ENCODE data around the gene SMC1B. TPM values are rescaled to one million over a fixed set of nuclear protein-coding genes. Genes with fewer than 3 reads are reported as not detected.
"Not testable (repeated sequence)": the region's sequence is repeated elsewhere in the genome, so short reads cannot be mapped to it uniquely, and the experiment has no call there.

SMC1B gene
- total RNA-seq, 1 donor from 2014 or later, result under 0.01 TPM

DNA sequence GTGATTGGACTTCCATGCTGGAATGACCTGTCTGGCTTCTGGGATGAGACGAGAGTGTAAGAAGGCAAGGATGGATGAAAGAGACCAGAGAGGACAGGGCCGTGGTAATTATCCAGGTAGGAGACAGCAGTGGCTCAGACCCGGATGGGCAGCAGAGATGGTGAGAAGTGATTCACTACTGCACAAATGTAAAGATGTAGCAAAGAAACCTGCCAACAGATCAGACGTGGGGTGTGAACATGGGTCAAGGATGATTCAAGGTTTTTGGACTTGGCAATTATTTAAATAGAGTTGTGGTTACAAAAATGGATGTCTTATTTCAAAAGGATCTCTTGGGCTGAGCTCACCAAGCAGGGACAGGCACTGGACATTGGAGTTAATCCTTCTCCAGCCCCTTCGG, 32.8 kb upstream of the SMC1B start:
- DNase-seq (ENCODE audit: low read depth, low spot score), result no peak

GRCh38 chr22:45445031-45445710, 31.8 kb upstream of the SMC1B start:
- no peak for DNase-seq (ENCODE audit: low read depth, low spot score)

GRCh38 chr22:45444168-45444567, 30.8 kb upstream of the SMC1B start:
- no peak for DNase-seq (ENCODE audit: low read depth, low spot score)

- no peak for DNase-seq (ENCODE audit: low read depth, low spot score)
These were observed 28.7 kb upstream of the SMC1B start for GRCh38 chr22:45442116-45442515.

DNA sequence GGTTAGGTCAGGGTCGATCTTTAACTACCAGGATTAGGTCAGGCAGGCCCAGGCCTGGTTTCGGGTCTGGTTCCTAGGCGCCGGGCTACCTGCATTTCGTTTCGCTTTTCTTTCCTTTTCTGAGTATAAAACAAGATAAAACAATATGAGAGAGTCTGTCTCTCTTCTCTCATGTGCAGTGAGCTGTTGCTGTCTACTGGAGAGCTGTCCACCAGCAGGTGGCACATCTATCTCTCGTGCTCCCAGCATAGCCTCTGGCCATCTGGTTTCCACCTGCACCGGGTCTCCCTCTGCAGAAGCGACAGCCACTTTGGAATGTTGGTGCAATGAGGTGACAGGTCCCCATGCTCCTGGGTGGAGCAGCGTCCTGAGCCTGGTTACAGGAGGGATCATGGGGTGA, 27.7 kb upstream of the SMC1B start:
- no peak for DNase-seq (ENCODE audit: low read depth, low spot score)

GRCh38 chr22:45440688-45441087, 27.3 kb upstream of the SMC1B start:
- not testable (repeated sequence) for DNase-seq (ENCODE audit: low read depth, low spot score)

DNA sequence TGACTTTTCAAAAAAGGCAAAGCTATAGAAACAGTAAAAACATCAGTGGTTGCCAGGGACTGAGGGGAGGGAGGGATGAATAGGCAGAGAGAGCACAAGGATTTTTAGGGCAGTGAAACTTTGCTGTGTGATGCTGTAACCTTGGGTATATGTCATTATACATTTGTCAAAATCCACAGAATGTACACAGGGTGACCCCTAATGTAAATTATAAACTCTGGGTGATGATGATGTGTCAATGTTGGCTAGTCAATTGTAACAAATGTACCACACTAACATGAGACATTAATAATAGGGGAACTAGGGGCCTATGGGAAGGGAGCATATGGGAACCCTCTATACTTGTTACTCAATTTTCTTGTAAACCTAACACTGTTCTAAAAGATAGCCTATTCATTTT, 24.9 kb upstream of the SMC1B start:
- DNase-seq (ENCODE audit: low read depth, low spot score), result no peak

- not testable (repeated sequence) for DNase-seq (ENCODE audit: low read depth, low spot score)
These were observed 23.6 kb upstream of the SMC1B start for GRCh38 chr22:45436871-45437517.

GRCh38 chr22:45435544-45436139, 22.2 kb upstream of the SMC1B start:
- DNase-seq (ENCODE audit: low read depth, low spot score), result peak; percentile 62

DNA sequence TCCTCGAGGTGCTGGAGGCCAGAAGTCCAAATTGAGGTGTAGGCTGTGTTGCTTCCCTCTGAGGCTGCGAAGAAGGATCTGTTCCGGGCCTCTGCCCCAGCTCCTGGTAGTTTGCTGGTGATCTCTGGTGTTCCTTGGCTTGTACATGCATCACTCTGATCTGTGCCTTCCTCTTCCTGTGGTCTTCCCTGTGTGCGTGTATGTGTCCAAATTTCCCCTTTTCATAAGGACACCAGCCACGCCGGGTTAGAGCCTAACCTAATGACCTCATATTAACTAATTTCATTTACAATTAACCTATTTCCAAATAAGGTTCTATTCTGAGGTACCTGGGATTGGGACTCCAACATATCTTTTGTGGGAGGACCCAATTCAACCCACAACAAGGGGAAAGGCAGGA, 21.6 kb upstream of the SMC1B start:
- DNase-seq (ENCODE audit: low read depth, low spot score), result no peak

DNA sequence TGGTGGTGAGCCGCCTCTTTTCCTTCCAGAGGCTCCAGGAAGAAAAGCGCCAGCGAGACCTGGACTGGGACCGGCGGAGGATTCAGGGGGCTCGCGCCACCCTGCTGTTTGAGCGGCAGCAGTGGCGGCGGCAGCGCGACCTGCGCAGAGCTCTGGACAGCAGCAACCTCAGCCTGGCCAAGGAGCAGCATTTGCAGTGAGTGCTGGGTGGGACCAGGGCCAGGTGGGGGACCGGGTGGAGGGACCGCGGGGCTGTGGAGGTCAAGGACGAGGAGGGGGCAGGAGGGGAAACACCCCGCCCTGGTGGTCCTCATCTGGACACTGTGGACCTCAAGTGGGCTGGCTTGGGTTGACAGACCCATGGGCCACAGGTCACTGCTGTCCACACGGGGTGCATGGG, 17.5 kb upstream of the SMC1B start:
- no peak for DNase-seq (ENCODE audit: low read depth, low spot score)

- DNase-seq (ENCODE audit: low read depth, low spot score), result no peak
These were observed 16.8 kb upstream of the SMC1B start for GRCh38 chr22:45429981-45430775.

GRCh38 chr22:45429424-45429823, 16.0 kb upstream of the SMC1B start:
- DNase-seq (ENCODE audit: low read depth, low spot score), result no peak

GRCh38 chr22:45428391-45429385, 15.3 kb upstream of the SMC1B start:
- no peak for DNase-seq (ENCODE audit: low read depth, low spot score)

DNA sequence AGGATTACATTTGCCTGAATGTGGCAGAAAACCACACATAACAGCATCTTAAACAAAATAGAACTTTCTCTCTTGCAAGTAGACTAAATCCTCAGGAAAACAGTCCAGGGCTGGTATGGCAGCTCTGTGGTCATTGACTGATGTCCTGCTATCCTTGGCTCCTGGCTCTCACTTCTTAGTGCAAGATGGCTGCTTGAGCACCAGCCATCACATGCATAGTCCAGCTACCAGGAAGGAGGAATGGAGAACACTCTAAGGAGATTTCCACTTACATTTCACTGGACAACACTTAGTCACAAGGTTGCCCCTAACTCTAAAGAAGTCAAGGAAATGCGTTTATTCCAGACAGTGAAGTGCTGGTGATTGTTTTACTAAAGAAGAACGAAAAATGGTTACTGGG, 13.7 kb upstream of the SMC1B start:
- no peak for DNase-seq (ENCODE audit: low read depth, low spot score)

DNA sequence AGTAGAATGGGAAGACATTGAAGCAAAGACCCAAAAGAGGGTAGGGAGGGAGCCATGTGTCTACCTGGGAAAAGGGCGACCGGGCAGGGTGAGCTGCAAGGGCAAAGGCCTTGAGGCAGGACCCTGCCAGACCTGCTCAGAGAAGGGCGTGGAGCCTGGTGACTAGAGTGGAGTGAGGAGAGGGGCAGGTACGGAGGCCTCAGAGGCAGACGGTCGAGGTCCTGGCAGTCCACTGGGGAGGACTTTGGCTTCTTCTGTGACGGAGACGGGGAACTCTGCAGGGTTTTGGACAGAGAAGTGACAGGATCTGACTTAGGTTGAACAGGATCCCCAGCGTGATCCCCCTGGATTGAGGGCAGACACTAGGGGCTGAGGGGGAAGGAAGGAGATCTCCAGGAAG, 13.0 kb upstream of the SMC1B start:
- no peak for DNase-seq (ENCODE audit: low read depth, low spot score)

DNA sequence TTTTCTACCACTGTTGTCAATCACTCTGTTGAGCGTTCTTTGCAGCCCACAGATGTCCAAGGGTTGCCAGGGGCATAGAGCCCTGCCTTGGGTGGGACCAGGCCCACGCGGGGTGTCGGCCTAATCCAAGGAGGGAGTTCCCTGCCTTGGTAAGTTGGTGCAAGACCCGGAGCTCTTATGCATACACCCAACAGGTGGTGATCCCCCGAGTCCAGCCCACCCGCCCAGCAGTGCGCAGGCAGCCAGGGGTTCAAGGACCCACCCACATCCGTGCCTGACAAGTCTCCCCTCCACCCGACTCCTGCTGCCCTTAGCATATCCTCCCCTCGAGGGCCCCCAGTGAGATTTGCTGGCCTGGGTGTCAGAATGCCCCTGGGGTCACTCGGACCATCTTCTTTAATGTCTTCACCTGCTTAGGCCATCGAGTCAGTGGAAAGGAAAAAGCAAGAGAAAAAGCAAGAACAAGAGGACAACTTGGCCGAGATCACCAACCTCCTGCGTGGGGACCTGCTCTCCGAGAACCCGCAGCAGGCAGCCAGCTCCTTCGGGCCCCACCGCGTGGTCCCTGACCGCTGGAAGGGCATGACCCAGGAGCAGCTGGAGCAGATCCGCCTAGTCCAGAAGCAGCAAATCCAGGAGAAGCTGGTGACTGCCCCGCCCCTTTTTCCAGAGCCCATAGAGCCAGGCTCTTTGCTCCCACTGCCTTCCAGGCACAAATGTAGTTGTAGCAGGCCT, 12.3 kb upstream of the SMC1B start:
- DNase-seq (ENCODE audit: low read depth, low spot score), result no peak

DNA sequence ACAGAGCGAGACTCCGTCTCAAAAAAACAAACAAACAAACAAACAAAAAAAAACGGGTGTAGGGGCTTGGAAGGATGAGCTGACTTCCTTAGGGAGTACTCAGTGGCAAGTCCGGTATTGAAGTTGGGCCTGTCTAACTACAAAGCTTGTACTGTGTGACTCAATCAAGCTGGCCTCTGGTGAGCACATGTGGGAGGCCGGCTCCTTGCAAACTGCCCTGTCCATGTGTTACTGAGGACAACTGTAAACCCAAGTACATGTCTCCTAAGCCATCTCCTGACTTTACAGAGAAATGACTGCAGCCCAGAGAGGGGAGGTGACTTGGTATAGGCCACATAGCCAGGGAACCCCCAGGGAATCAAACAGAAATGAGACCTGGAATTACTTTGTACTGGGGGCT, 11.7 kb upstream of the SMC1B start:
- DNase-seq (ENCODE audit: low read depth, low spot score), result no peak

GRCh38 chr22:45424241-45424731, 10.9 kb upstream of the SMC1B start:
- no peak for DNase-seq (ENCODE audit: low read depth, low spot score)

GRCh38 chr22:45423524-45423923, 10.1 kb upstream of the SMC1B start:
- DNase-seq (ENCODE audit: low read depth, low spot score), result no peak

Measured in pulmonary artery endothelial cell (primary cell).